Stimulated activated CD8-positive, alpha-beta memory T cell treated with anti-CD3 and anti-CD28 coated beads, Interleukin-12 subunit alpha, Interleukin-12 subunit beta, amount 100 ng/mL, for 1 hour (primary cell): ENCODE results near the gene BRI3.

ENCODE experiments used
- DNase-seq: peaks from one replicate; pipeline ENCODE4 v3.0.0-alpha.2; 2020; ENCODE audit warnings: low read depth

Gene BRI3, protein sequence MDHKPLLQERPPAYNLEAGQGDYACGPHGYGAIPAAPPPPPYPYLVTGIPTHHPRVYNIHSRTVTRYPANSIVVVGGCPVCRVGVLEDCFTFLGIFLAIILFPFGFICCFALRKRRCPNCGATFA

DNA sequence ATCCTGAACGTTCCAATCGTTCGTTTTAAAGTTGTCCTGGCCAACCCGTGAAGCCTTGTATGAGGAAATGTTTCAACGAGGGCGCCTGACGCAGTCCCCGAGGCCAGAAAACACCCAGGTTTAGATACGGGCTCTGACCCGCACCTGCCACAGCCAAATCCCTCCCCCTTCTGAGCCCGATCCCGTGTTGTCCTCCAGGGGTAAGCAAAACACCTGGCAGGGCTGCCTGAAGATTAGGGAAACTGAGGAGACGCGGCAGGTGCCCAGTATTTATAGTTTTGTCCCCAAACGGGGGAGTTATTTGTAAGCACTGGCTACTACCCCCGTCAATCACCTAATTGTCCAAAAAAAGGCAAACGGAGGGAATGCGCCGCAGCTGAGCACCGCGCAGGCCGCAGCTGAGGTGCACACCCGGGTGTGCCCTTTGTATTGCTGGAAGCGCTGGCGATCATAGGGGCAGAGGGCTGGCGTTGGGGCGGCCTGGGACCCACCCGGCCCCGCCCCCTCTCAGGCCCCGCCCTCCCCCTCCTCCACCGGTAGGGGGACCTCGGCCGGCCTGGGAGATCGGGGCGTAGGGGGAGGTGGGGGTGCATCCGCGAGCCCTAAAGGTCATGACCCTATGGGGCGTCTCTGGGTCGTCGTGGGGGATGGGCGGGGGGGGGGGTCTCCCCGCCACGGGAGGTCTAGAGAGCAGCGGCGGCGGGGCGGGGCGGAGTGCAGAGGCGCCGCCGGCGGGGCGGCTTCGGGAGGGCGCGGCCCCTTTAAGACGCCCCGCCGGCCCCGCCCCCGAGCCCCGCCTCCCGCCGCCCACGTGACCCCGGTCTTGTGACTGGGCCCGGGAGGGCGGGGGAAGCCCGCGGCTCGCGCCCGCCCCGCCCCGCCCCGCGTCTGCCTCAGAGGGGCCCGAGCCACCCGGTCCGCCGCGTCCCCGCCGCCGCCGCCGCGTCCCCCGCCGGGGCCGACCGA, at the start of gene BRI3:
Gene BRI3, plus strand, starts transcription at position 896 of the 966 bp plus-strand sequence. CDS start 110 bp downstream, outside the sequence.
- DNase-seq, result peak; percentile 80

DNA sequence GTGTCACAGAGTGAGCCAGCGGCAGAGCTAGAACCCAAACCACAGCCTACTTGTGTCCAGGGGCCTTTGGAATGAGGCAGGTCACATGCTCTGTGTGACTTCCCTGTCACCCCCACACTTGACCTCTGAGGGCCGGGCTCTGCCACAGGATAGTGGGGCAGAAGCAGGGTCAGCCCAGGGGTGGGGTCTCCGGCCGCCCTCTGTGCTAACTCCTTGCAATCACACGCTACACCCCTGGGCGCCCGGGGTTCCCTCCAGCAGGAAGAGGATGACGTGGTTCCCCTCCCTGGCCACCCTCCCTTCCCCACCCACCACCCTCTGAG, 49.3 kb upstream of the BRI3 start:
- DNase-seq, result no peak

DNA sequence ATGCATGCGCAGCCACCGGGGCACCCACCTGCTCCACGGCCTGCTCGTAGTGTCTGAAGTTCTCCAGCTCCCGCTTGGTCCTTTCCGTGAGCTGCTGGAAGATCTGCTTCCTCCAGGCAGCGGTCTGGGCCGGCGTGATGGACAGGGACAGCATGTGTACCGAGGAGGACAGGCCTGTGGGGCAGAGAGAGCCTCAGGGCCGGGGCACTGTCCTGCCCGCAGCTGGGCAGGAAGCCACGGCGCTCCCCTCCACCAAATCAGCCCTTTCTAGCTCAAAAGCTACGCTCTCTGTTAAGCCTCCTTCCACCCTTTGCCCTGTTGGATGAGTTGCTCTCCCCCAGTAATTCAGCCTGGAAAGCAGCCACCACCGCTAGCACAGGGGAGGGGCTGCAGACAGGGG, 48.7 kb upstream of the BRI3 start:
- no peak for DNase-seq

DNA sequence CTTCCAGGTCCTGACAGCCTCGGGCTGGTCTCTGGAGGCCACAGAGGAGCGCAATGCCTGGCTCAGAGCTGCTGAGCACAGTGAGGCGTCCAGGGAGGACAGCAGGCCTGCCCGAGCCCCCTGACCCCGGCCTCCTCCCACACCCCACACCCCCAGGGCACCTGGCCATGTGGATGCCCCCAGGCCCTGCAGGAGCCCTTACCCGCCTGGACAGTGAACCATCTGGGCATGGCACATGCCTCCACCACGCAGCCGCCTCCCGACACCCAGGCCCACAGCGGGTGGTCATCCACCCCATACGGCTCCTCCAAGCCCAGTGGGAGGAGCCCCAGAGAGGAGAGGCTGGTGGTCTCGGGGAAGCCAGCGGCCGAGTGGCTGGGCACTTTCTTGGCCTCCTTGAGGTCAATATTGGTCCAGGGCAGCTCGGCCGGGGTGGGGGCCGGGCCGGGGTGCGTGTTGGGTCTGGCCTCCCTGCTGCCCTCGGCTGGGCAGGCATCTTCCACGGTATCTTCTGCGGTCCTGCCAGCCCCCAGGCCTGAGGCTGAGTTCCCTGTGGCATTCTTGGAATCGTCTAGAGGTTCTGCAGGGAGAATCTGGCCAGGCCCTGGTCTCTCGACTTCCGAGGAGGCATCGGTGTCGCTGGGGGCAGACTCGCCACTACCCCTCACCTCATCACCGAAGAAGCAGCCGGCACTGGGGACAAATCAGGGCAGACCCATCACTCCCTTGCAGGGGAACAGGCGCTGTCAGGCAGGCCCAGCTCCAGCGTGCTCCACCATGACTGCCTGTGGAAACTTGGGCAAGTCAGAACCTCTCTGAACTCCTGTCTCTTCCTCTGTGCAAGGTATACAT, 48.0 kb upstream of the BRI3 start:
- DNase-seq, result no peak

DNA sequence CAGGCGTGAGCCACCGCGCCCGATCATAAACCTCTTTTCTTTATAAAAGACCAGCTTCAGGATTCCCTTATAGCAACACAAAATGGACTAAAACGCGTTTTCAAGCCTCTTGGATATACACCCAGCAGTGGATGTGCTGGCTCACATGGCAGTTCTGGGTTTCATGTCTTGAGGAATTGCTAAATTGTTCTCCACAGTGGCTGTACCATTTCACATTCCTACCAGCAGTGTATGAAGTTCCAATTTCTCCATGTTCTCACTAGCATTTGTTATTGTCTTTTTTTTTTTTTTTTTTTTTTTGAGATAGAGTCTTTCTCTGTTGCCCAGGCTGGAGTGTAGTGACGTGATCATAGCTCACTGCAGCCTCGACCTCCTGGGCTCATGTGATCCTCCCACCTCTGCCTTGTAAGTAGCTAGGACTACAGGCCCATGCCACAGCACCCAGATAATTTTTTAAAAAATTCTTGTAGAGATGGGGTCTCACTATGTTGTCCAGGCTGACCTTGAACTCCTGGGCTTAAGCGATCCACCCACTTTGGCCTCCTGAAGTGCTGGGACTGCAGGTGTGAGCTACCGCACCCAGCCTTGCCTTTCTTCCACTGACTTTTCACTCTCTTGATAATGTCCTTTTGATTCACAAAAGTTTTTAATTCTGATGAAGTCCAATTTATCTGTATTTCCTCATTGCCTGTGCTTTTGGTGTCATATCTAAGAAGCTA, 46.9 kb upstream of the BRI3 start:
- DNase-seq, result no peak

DNA sequence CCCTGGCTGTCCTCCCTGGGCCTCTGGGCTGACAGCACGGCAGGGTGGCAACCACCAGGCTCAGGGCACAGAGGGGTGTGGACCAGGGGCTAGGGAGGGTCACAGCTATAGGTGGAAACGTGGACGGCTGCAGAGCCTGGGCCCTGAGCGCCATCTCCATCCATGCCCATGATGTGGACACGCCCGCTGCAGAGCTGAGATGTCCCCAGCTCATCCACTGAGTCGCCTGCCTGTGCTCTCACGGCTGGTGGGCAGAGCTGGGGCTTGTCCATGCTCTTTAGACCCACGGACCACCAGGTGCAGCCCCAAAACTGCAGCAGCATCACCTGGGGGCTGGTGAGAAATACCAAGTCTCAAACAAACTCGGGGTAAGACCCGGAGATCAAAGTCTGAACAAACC, 45.6 kb upstream of the BRI3 start:
- no peak for DNase-seq

DNA sequence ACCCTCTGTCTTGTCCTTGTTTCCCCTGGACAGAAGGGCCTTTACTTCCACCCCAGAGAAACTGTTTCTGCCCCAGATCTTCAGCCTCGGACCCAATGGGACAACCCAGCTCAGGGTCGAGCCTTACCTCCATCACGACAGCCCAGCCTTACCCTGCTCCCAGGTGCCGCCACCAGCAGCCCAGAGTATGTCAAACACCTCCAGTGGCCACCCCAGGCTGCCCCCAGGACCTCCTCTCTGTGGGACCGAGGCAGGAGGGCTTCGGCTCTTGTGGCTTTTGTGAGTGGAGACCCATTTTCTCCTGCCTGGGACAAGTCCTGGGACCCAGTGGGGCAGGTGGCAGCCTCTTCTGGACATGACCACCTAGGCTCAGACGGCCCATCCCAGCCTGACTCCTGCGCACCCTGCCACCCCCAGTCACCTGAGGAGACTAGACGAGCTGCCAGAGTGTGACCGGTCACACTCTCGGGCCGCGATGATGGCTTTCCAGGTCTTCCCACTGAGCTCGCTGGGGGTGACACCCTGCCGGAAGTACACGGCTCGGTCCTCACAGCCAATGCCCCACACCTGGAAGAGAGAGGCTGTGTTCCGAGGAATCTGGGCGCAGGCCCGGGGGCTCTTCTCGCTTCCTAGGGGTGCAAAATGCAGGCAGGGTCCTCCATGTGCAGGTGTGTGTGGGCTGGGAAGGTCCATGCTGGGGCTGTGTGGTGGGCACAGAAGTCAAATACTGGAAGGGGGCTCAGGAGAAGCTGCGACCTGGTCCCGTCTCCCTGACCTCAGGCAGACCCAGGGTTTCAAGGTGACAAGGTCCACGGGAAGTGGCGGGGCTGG, 44.9 kb upstream of the BRI3 start:
- DNase-seq, result no peak

DNA sequence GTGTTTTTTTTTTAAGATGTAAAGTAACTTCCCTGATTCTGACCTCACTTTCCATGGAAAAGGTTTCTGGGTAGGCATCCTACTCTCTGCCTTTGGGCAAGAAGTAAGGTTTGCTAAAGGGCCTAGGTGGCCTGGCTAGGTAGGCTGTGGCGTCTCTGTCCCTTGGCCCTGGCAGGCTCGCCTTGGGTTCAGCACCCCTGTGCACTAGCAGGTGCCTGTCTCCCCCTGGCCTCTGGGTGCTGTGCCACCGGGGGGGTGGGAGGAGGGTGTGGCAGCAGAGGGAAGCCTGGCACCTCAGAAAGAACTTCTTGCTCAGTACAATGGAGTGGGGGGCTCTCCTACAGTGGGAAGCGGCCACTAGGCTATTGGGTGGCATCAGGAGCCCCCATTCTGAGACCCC, 43.4 kb upstream of the BRI3 start:
- no peak for DNase-seq

DNA sequence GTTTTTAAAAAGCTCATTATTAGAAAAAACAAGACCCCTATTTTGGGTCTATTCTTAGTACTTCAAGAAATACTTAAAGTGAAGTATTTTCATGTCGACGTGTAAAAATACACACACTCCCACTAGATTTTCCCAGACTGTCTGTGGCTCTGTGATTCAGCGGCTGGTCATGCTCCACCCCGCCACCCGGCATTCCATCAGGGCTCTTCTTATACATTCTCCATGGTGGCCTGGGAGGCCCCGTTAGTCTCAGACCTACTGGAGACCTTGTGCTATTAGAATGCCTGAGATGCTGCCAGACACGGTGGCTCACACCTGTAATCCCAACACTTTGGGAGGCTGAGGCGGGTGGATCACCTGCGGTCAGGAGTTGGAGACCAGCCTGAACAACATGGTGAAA, 42.5 kb upstream of the BRI3 start:
- no peak for DNase-seq

DNA sequence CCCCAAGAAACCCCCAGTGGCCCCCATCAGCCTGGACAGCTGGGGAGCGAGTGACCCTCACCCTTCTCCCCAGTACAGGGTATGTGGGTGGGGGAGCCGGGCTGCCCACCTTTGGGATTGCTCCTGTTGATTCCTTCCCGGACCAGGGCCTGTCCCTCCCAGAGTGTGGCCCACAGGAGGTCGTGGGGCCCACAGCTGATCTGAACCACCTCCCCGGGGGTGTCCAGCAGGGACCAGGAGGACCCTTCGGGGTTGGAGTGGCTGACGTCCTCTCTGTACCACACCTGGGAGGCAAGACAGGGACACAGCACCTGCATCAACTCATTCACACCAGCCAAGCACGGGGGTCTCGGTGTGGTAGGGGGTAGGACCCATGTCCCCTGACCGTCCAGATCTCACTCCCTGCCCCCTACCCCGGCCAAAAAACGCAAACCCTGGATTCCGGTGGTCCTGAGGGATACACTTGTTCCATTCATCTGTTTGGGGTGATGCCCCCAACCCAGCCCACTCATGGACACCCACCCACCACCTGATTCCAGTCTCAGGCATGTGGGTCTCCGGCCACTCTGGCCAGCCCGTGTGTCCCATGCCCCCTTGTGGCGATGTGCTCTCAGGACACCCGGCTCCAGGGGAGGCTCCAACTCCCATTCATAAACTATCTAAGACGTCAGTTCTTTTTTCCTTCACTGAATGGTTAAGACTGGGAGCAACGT, 40.4 kb upstream of the BRI3 start:
- DNase-seq, result no peak

DNA sequence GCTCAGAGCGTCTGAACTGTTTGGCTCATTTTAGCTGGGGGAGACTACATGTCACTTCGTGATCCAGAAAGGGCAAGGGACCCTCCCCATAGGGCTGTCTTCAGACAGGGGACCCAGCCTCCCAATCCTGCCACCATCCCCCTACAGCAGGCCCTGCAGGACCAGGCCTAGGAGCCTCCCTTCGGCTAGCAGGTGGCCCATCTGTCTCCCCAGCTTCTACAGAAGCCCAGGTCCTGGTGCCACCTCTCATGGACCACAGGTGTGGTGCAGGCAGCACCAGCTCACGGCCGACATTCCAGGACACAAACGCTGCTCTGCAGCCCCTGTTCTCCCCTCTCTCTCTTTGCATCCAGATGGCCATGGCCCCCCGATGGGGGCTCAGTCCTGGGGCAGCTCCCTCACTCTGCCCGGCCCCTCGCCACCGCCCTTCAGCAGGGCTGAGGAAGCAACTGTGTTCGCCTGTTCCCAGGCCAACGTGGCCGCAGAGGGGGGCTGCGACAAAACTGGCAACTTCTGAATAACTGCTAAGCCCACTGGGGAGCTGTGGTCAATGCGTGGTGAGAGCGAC, 39.7 kb upstream of the BRI3 start:
- DNase-seq, result no peak

DNA sequence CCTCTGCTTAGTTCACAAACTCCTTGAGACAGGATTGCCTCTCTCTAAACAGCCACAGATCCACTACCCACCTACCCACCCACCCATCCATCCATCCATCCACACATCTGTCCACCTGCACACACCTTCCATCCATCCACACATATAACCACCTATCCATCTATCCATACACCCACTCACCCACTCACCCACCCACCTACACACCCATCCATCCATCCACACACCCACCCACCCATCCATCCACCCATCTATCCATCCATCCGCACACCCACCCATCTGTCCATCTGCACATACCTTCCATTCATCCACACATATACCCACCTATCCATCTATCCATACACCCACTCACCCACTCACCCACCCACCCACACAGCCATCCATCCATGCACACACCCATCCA, 39.1 kb upstream of the BRI3 start:
- DNase-seq, result no peak

DNA sequence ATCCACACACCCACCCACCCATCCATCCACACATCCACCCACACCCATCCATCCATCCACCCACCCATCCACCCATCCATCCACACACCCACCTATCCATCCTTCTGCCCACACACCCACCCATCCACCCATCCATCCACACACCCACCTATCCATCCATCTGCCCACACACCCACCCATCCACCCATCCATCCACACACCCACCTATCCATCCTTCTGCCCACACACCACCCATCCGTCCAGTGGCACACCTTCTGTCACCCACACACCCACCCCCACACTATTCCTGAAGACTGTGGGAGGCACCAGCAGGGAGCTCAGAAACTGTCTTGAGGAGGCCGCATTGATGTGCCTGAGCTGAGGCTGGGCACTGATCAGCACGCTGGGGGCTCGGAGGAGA, 38.6 kb upstream of the BRI3 start:
- DNase-seq, result no peak

DNA sequence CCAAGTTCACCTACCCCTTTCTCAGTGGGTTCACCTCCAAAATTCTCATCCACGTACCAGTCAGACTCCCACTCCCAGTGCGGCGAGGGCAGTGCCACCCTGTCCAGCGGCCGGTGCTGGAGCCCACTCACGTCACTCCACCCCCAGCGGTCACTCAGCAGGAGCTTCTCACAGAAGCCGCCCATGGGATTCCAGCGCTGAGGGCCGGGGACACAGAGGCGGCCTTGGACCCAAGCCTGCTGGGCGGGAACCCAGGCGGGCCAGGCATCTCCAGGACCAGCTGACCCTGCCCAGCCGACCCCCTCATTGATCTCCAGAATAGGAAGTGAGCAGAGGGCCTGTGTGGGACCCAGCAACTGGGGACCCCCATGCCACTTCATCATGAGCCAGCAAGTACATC, 36.6 kb upstream of the BRI3 start:
- DNase-seq, result no peak

DNA sequence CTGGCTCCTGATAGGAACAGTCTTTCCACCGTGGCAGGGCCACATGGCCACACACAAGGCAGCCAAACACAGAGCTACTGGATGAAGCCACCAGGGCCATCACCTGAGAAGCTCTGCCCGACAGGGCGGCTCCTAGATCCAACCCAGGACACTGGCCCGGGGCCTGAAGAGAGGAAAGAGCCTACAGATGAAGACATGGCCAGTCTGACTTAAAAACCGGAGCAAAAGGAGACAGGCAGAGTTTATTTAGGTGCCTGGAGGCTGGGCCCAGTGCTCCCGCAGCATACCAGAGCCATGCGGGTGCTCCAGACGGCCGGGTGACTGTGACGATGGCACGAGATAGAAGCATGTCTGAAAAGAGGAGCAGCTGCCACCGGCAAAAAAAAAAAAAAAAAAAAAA, 33.3 kb upstream of the BRI3 start:
- no peak for DNase-seq

DNA sequence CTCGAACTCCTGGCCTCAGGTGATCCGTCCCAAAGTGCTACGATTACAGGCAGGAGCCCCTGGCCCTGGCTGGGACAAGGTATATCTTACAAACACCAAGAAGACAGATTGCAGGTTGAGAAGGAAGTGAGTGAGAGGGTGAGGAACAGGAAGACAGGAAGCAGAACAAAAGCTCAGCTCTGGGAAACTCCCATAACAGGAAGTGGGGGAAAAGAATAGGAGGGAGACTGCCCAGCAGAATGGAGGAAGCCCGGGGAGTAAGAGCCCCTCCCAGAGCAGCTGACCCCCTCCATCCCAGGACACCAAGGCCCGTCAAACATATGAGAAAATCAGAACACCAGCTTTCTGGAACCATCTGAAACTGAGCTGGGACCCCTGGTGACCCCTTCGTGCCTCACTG, 32.4 kb upstream of the BRI3 start:
- DNase-seq, result no peak

DNA sequence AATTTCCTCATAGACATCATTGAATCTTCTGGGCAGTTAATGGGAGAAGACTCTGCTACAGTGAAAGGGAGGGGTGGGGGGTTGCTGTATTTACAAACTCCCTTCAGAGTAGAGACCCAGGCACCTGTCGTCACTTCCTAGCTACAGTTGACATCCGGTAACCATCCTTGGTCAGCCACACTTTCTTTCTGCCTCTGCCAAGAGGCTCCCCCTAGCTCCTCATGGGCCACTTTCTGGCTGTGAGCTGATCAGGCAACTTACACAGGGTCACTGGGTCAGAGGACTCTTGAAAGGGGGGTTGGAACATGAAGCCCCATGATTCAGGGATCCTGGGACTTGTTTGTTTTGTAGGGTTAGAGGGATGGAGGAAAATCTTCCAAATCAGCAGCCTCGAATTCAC, 30.7 kb upstream of the BRI3 start:
- DNase-seq, result peak; percentile 16

DNA sequence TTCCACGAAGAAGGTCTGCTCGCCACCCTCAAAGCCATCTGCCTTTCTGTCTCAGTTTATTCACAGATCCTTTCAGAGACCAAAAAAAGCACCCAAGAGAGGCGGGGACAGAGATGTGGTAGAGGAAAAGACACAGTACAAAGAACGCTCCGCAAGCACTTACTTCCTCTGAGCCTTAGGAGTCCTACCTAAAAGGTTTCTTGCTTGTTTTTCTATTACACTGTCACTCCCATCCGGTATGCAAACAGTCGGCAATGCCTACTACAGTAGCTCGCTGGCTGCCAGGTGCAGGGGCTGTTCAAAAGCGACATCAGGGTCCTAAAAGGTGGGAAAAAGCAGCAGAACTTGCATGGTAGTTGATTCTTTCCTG, 30.3 kb upstream of the BRI3 start:
- DNase-seq, result peak; percentile 4

DNA sequence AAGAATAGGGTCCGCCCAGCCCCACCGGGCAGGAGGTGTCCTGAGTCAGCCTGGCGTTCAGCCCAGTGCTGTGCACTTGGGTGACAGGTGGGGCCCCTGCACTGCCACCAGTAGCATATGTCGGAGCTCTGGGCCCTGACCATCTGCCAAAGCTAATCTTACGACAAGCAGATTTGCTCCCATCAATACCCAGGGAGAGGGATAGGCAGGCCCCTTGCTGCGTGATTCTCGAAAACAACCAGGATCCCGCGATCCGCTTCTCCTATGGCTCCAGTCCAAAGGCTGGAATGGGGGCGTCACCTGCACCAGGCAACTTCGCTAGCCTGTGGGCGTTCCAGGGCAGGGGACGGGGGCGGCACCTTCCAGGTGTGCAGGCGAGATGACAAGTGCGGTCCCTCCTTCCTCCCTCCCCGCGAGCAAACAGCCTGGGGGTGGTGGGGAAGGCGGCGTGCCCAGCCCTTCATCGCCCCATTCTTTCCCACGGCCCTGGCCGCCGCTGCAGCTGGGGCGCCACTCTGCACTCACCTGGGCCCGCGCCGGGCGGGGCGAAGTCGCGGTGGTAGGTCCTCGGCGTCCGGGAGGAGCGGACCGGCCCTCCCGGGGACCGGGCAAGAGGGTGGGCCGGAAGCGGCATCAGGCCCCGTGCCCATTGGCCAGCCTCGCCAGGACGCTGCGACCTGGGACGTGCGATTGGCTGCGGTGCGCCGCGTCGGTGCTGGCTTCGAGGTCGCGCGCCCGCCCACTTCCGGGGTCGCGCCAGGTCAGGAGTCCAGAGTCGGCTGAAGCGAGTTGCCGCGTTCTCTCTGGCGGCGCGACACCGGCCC, 29.7 kb upstream of the BRI3 start, which contains the start of gene TECPR1:
Gene TECPR1, minus strand, starts transcription at position 632 of the 824 bp plus-strand sequence. CDS start 6,086 bp downstream, outside the sequence.
- DNase-seq, result peak; percentile 75
